Right atrium auricular region (tissue), 2 donors: ENCODE measurements around the gene TSNAX. TPM values are rescaled to one million over a fixed set of nuclear protein-coding genes. Genes with fewer than 3 reads are reported as not detected.
A peak's percentile ranks its signal among the peaks of the same experiment; 100 is the strongest.

Experiments used
- DNase-seq: peaks from one replicate; pipeline ENCODE4 v3.0.0-alpha.2; 2019; ENCODE audit warnings: low spot score
- H3K27ac ChIP-seq, 2 donors: fragments of 200-600 bp; sonication (generic); 1 replicate in 1 of 2; 2 replicates in 1 of 2; pipeline ENCODE4 v1.5.1; 2016 to 2019
- H3K27me3 ChIP-seq, 2 donors: fragments of 200-600 bp; sonication (generic); one replicate each; pipeline versions ENCODE4 v1.5.1 to v1.6.0; 2017 to 2019
- H3K36me3 ChIP-seq: fragments of 200-600 bp; sonication (generic); one replicate; pipeline ENCODE4 v1.5.1; 2016
- H3K4me1 ChIP-seq, 2 donors: fragments of 200-600 bp; sonication (generic); one replicate each; pipeline versions ENCODE4 v1.5.1 to v1.6.0; 2017 to 2019
- H3K4me3 ChIP-seq, 2 donors: fragments of 200-600 bp; sonication (generic); 1 replicate in 1 of 2; 2 replicates in 1 of 2; pipeline ENCODE4 v1.5.1; 2017 to 2019; ENCODE audit warnings: mild to moderate bottlenecking in 1 of 2, moderate library complexity in 1 of 2
- H3K9me3 ChIP-seq, 2 donors: fragments of 200-600 bp; sonication (generic); one replicate each; pipeline ENCODE4 v1.5.1; 2019
- CTCF ChIP-seq, 2 donors: fragments of 200-600 bp; sonication (generic); IDR thresholded peaks; one replicate each; pipeline ENCODE4 v1.5.1; 2019; ENCODE audit warnings: antibody characterized with exemption in 2 of 2
- total RNA-seq, 2 donors: library from RNA; depleted of rRNA; stranded (reverse); fragments of >200 nt; gene quantifications; one replicate each; pipeline ENCODE4 v1.1.0, GENCODE V29; 2016

The TSNAX gene
- total RNA-seq, 2 donors from 2014 or later, result 19.5 to 26.3 TPM

DNA sequence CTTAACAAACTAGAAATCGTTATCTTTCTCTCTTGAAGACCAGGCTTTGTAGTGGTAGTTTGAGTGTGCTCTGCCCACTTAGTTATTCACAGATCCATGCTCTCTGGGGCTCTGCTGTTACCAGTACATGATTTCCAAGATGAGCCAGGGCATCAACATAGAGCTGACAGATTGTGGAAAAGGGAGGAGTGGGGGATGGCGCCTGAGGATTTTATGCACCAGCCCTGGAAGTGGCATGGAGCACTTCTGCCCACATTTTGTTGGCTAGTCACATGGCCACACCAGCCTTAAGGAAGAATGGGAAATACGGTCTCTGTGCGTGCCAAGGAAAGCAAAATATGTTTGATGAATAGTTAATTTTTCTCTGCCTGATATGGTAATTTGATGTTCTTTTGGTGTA, 18.2 kb downstream of the TSNAX start:
- H3K9me3 ChIP-seq, result no peaks in the 10 kb centered on the region
- peaks cover 0 to 25% of the 10 kb centered on the region in 2 donors for H3K4me1 ChIP-seq
- no peak overlapping the region for H3K27ac ChIP-seq
- no peak overlapping the region for H3K4me3 ChIP-seq
- H3K36me3 ChIP-seq, result peaks cover 18% of the 10 kb centered on the region
- DNase-seq, result no peak
- no peak for TF ChIP-seq CTCF (IDR thresholded peaks at IDR 0.05)
- no peaks in the 10 kb centered on the region for H3K27me3 ChIP-seq

GRCh38 chr1:231549733-231550447, 21.4 kb downstream of the TSNAX start:
- Histone ChIP-seq H3K36me3 (no peaks in the 10 kb centered on the region), H3K4me3 (no peak overlapping the region), H3K4me1 (peaks cover 0 to 22% of the 10 kb centered on the region in 2 donors), H3K27me3 (no peaks in the 10 kb centered on the region), H3K9me3 (no peaks in the 10 kb centered on the region), H3K27ac (no peak overlapping the region)
- TF ChIP-seq CTCF (IDR thresholded peaks at IDR 0.05), result no peak
- DNase-seq, result no peak

DNA sequence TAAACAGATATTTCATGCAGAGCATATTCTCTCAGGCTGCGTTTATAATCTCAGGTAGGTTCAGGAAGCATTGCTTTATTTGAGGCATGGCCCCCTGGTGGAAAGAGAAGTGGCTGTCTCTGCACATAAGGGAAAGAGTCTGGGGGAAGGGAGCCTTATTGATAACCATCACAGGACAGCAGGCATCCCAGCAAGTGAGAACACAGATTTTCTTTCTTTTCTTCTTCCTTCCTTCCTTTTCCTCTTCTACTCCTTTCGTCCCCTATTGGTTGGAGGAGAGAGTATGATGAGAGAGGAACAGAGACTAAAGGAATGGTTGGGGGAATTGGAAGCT, 21.9 kb downstream of the TSNAX start:
- Histone ChIP-seq H3K36me3 (no peaks in the 10 kb centered on the region), H3K4me1 (peaks cover 0 to 20% of the 10 kb centered on the region in 2 donors), H3K27me3 (no peaks in the 10 kb centered on the region), H3K27ac (no peak overlapping the region), H3K4me3 (no peak overlapping the region), H3K9me3 (no peaks in the 10 kb centered on the region)
- no peak for DNase-seq
- TF ChIP-seq CTCF (IDR thresholded peaks at IDR 0.05), result peak in 1 of 2 donors; percentile 45

GRCh38 chr1:231553320-231553719, 24.9 kb downstream of the TSNAX start:
- TF ChIP-seq CTCF (IDR thresholded peaks at IDR 0.05), result no peak
- no peaks in the 10 kb centered on the region for H3K36me3 ChIP-seq
- H3K4me1 ChIP-seq, result peaks cover 0 to 29% of the 10 kb centered on the region in 2 donors
- no peaks in the 10 kb centered on the region for H3K27me3 ChIP-seq
- no peaks in the 10 kb centered on the region for H3K9me3 ChIP-seq
- no peak overlapping the region for H3K27ac ChIP-seq
- H3K4me3 ChIP-seq, result no peak overlapping the region
- DNase-seq, result no peak

DNA sequence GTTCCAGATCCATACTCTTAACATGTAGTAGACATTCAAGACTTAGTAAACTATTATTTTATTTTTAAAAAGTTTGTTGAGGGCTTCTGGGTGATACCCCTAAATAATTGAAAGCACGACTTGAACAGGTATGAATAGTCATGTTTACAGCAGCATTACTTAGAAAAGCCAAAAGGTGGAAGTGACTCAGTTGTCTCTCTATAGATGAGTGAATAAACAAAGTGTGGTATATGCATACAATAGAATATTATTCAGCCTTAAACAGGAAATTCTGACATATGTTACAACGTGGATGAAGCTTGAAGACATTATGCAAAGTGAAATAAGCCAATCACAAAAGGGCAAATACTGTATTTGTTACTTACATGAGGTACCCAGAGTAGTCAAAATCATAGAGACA, 26.5 kb downstream of the TSNAX start:
- H3K4me3 ChIP-seq, result no peak overlapping the region
- H3K36me3 ChIP-seq, result no peaks in the 10 kb centered on the region
- H3K4me1 ChIP-seq, result peaks cover 0 to 30% of the 10 kb centered on the region in 2 donors
- no peaks in the 10 kb centered on the region for H3K9me3 ChIP-seq
- no peak overlapping the region for H3K27ac ChIP-seq
- TF ChIP-seq CTCF (IDR thresholded peaks at IDR 0.05), result no peak
- DNase-seq, result no peak
- no peaks in the 10 kb centered on the region for H3K27me3 ChIP-seq

GRCh38 chr1:231557411-231557810, 28.9 kb downstream of the TSNAX start:
- no peaks in the 10 kb centered on the region for H3K27me3 ChIP-seq
- no peak overlapping the region for H3K27ac ChIP-seq
- H3K4me3 ChIP-seq, result no peak overlapping the region
- peaks cover 9% of the 10 kb centered on the region for H3K36me3 ChIP-seq
- DNase-seq, result no peak
- peaks cover 0 to 22% of the 10 kb centered on the region in 2 donors for H3K4me1 ChIP-seq
- H3K9me3 ChIP-seq, result no peaks in the 10 kb centered on the region
- no peak for TF ChIP-seq CTCF (IDR thresholded peaks at IDR 0.05)
